Fibroblast of lung (primary cell): ENCODE measurements around the gene OSBP2. TPM values are rescaled to one million over a fixed set of nuclear protein-coding genes. Genes with fewer than 3 reads are reported as not detected.

Experiments used
- DNase-seq, 2 donors: peaks; one replicate each; pipeline versions ENCODE4 v3.0.0 to v3.0.0-alpha.2; 2010; ENCODE audit warnings: low read depth in 2 of 2
- H2AFZ ChIP-seq: 2 replicates; pipeline ENCODE4 v1.5.1; 2012; ENCODE audit warnings: low read length, control low read depth, inconsistent platforms
- H3K27ac ChIP-seq: 2 replicates; pipeline ENCODE4 v1.5.1; 2011; ENCODE audit warnings: low read length, control low read depth; ENCODE audit not compliant: insufficient read depth
- H3K27me3 ChIP-seq: 2 replicates; pipeline ENCODE4 v1.5.1; 2011; ENCODE audit warnings: mild to moderate bottlenecking, low read length; ENCODE audit not compliant: control insufficient read depth, insufficient read depth
- H3K36me3 ChIP-seq: 2 replicates; pipeline ENCODE4 v1.5.1; 2011; ENCODE audit warnings: low read length; ENCODE audit not compliant: control insufficient read depth, insufficient read depth
- H3K4me1 ChIP-seq: 2 replicates; pipeline ENCODE4 v1.5.1; 2011; ENCODE audit warnings: low read length; ENCODE audit not compliant: control insufficient read depth, insufficient read depth; ENCODE audit errors: extremely low read depth
- H3K4me2 ChIP-seq: 2 replicates; pipeline ENCODE4 v1.5.1; 2011; ENCODE audit warnings: low read length, control low read depth; ENCODE audit not compliant: insufficient read depth; ENCODE audit errors: extremely low read depth
- H3K4me3 ChIP-seq, 4 experiments: fragments of 200-600 bp in 1 of 4; sonication (generic) in 1 of 4; replicated peaks in 1 of 4; 2 replicates each; pipeline ENCODE4 v1.5.1; 2011 to 2016; ENCODE audit warnings: low read length in 4 of 4, low read depth in 3 of 4, mild to moderate bottlenecking in 3 of 4, control low read depth in 2 of 4, inconsistent platforms in 1 of 4, mixed read lengths in 1 of 4; ENCODE audit not compliant: insufficient read depth in 1 of 4; ENCODE audit errors: control extremely low read depth in 1 of 4
- H3K79me2 ChIP-seq: 2 replicates; pipeline ENCODE4 v1.5.1; 2012; ENCODE audit warnings: mild to moderate bottlenecking, low read length, inconsistent platforms; ENCODE audit not compliant: control insufficient read depth, insufficient read depth
- H3K9ac ChIP-seq: 2 replicates; pipeline ENCODE4 v1.5.1; 2011; ENCODE audit warnings: mild to moderate bottlenecking, low read length, control low read depth; ENCODE audit not compliant: insufficient read depth
- H3K9me3 ChIP-seq: 2 replicates; pipeline ENCODE4 v1.5.1; 2012; ENCODE audit warnings: low read depth, low read length; ENCODE audit not compliant: control insufficient read depth, insufficient read depth
- H4K20me1 ChIP-seq: 2 replicates; pipeline ENCODE4 v1.5.1; 2011; ENCODE audit warnings: low read length; ENCODE audit not compliant: control insufficient read depth, insufficient read depth; ENCODE audit errors: extremely low read depth
- EZH2 ChIP-seq: IDR thresholded peaks from 2 replicates; pipeline ENCODE4 v1.5.1; 2012; ENCODE audit warnings: low read length, control low read depth, mild to moderate bottlenecking; ENCODE audit errors: missing control alignments
- polyA plus RNA-seq, 2 donors: library from polyadenylated mRNA; depleted of rRNA in 1 of 2; stranded (reverse) in 1 of 2; unstranded in 1 of 2; fragments of >200 nt; gene quantifications; 2 replicates each; pipeline ENCODE4 v1.2.1, GENCODE V29; 2011 to 2012; ENCODE audit warnings: missing spikeins in 1 of 2
- total RNA-seq: library from RNA; depleted of rRNA; stranded (reverse); fragments of >200 nt; gene quantifications from 2 replicates; pipeline ENCODE4 v1.2.1, GENCODE V29; 2014
- TF ChIP-seq, protein P1 (sequence below), 2 donors: IDR thresholded peaks in 1 of 2; conservative IDR thresholded peaks in 1 of 2; 1 replicate in 1 of 2; 2 replicates in 1 of 2; pipeline ENCODE4 v1.5.1; 2011 to 2012; ENCODE audit warnings: low read length in 2 of 2, control low read depth in 1 of 2, inconsistent platforms in 1 of 2, low read depth in 1 of 2, mild to moderate bottlenecking in 1 of 2

The OSBP2 gene
- total and polyA plus RNA-seq, 2 donors (not counting 1 experiment from before 2014, with no cell fraction given), result 0.40 to 3.8 TPM

DNA sequence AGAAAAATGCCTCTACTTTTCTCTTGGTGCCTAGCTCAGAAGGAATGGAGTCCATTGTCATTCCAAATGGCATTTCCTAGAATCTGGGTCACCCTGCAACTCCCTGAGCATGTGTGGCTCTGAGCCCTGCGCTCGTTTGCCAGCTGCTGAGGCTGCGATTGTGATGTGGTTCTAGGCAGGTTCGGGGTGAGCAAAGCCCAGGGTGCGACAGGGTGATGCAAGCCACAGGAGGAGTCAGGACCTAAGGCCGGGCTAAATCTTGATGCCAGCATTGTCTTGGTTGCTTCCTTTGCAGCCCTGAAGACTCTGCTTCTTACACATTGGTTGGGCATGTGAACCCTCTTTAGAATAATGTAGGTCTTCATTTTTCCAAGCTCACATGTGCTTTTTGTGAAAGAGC lies 142.9 kb downstream of the OSBP2 start:
- no peak overlapping the region for H3K4me3 ChIP-seq
- TF ChIP-seq, protein P1, sequence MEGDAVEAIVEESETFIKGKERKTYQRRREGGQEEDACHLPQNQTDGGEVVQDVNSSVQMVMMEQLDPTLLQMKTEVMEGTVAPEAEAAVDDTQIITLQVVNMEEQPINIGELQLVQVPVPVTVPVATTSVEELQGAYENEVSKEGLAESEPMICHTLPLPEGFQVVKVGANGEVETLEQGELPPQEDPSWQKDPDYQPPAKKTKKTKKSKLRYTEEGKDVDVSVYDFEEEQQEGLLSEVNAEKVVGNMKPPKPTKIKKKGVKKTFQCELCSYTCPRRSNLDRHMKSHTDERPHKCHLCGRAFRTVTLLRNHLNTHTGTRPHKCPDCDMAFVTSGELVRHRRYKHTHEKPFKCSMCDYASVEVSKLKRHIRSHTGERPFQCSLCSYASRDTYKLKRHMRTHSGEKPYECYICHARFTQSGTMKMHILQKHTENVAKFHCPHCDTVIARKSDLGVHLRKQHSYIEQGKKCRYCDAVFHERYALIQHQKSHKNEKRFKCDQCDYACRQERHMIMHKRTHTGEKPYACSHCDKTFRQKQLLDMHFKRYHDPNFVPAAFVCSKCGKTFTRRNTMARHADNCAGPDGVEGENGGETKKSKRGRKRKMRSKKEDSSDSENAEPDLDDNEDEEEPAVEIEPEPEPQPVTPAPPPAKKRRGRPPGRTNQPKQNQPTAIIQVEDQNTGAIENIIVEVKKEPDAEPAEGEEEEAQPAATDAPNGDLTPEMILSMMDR (conservative IDR thresholded peaks at IDR 0.05 in 1 of 2, IDR thresholded peaks at IDR 0.05 in 1 of 2; ENCODE audit: low read depth in 1 of 2, low read length in 2 of 2), result no peak
- no peak for TF ChIP-seq EZH2
- H3K4me1 ChIP-seq, result no peaks in the 10 kb centered on the region
- H3K36me3 ChIP-seq, result no peaks in the 10 kb centered on the region
- no peaks in the 10 kb centered on the region for H3K79me2 ChIP-seq
- no peak overlapping the region for H2AFZ ChIP-seq
- no peak for DNase-seq
- peaks cover 3% of the 10 kb centered on the region for H3K27me3 ChIP-seq
- H3K27ac ChIP-seq, result no peak overlapping the region
- no peaks in the 10 kb centered on the region for H4K20me1 ChIP-seq
- H3K9me3 ChIP-seq, result no peaks in the 10 kb centered on the region
- H3K4me2 ChIP-seq, result no peak overlapping the region
- no peak overlapping the region for H3K9ac ChIP-seq

DNA sequence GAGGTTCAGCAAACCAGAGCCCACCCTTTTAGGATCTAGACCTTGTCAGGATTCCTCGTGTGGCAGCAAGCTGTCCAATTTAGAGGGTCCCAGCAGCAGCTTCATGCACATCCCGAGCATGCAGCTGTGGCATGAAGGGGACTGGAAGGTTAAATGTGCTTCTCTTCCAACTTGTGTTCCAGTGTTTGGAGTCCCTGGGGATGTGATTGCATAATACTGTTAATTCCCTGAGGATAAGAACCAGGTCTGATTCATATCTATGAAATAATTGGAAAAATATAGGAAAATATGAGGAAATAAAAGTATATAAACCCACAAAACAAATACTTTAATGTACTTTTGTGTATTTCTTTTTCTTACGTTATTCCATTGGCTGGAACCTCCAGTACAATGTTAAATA lies 143.4 kb downstream of the OSBP2 start:
- DNase-seq, result peak in 1 of 2 donors; percentile 14
- Histone ChIP-seq H3K27me3 (peaks cover 3% of the 10 kb centered on the region), H3K36me3 (no peaks in the 10 kb centered on the region), H3K27ac (no peak overlapping the region), H2AFZ (no peak overlapping the region), H3K9me3 (no peaks in the 10 kb centered on the region), H3K4me2 (no peak overlapping the region), H4K20me1 (no peaks in the 10 kb centered on the region), H3K79me2 (no peaks in the 10 kb centered on the region), H3K4me3 (no peak overlapping the region), H3K9ac (no peak overlapping the region), H3K4me1 (no peaks in the 10 kb centered on the region)
- TF ChIP-seq EZH2, result no peak
- TF ChIP-seq, protein P1 (conservative IDR thresholded peaks at IDR 0.05 in 1 of 2, IDR thresholded peaks at IDR 0.05 in 1 of 2; ENCODE audit: low read depth in 1 of 2, low read length in 2 of 2), result no peak

DNA sequence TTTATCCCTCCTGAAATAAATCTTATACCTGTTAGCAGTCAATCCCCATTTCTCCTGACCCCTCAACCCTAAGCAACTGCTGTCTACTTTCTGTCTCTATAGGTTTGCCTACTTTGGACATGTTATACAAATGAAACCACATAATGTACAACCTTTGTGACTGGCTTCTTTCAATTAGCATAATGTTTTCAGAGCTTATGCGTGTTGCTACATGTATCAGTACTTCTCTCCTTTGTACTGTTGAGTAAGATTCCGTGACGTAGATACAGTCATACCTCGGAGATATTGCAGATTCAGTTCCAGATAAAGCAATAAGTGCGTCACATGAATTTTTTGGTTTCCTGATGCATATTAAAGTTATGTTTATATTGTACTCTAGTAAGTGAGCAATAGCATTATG lies 146.6 kb downstream of the OSBP2 start:
- H3K4me3 ChIP-seq, result no peak overlapping the region
- no peaks in the 10 kb centered on the region for H3K79me2 ChIP-seq
- H3K9me3 ChIP-seq, result no peaks in the 10 kb centered on the region
- peaks cover 3% of the 10 kb centered on the region for H3K27me3 ChIP-seq
- no peak overlapping the region for H3K27ac ChIP-seq
- TF ChIP-seq, protein P1 (conservative IDR thresholded peaks at IDR 0.05 in 1 of 2, IDR thresholded peaks at IDR 0.05 in 1 of 2; ENCODE audit: low read depth in 1 of 2, low read length in 2 of 2), result no peak
- no peak for TF ChIP-seq EZH2
- H3K4me1 ChIP-seq, result no peaks in the 10 kb centered on the region
- no peak overlapping the region for H3K4me2 ChIP-seq
- H2AFZ ChIP-seq, result no peak overlapping the region
- H3K36me3 ChIP-seq, result no peaks in the 10 kb centered on the region
- no peaks in the 10 kb centered on the region for H4K20me1 ChIP-seq
- DNase-seq, result peak in 1 of 2 donors; percentile 37
- H3K9ac ChIP-seq, result no peak overlapping the region
